Prostate gland (tissue), 2 donors: ENCODE data around the gene PLIN1. TPM values are rescaled to one million over a fixed set of nuclear protein-coding genes. Genes with fewer than 3 reads are reported as not detected.

Source experiments
- DNase-seq: peaks from one replicate; pipeline ENCODE4 v3.0.0-alpha.2; 2019; ENCODE audit warnings: low spot score
- H3K27ac ChIP-seq, 2 donors: fragments of 200-600 bp; sonication (generic); 2 replicates each; pipeline ENCODE4 v1.5.1; 2017 to 2019
- H3K27me3 ChIP-seq: fragments of 200-600 bp; sonication (generic); replicated peaks from 2 replicates; pipeline ENCODE4 v1.5.1; 2019; ENCODE audit not compliant: insufficient read depth
- H3K36me3 ChIP-seq, 2 donors: fragments of 200-600 bp; sonication (generic); 1 replicate in 1 of 2; 2 replicates in 1 of 2; pipeline versions ENCODE4 v1.5.1 to v1.8.1; 2017 to 2019
- H3K4me1 ChIP-seq: fragments of 200-600 bp; sonication (generic); replicated peaks from 2 replicates; pipeline ENCODE4 v1.5.1; 2019
- H3K4me3 ChIP-seq, 2 donors: fragments of 200-600 bp; sonication (generic); 2 replicates each; pipeline ENCODE4 v1.5.1; 2017 to 2019
- H3K9me3 ChIP-seq: fragments of 200-600 bp; sonication (generic); 2 replicates; pipeline ENCODE4 v1.5.1; 2017
- CTCF ChIP-seq, 4 experiments: fragments of 200-600 bp in 2 of 4; fragments of 450-650 bp in 2 of 4; sonication (generic) in 2 of 4; IDR thresholded peaks; 1 replicate in 3 of 4; 2 replicates in 1 of 4; pipeline ENCODE4 v1.5.1; 2016 to 2019; ENCODE audit warnings: antibody characterized with exemption in 4 of 4, mild to moderate bottlenecking in 2 of 4, moderate library complexity in 2 of 4
- POLR2A ChIP-seq: fragments of 450-650 bp; IDR thresholded peaks from one replicate; pipeline ENCODE4 v1.6.1; 2016; ENCODE audit warnings: antibody characterized with exemption, mild to moderate bottlenecking
- POLR2AphosphoS5 ChIP-seq: sonication (generic); formaldehyde crosslinking; IDR thresholded peaks from one replicate; pipeline ENCODE4 v1.6.1; 2017; ENCODE audit warnings: antibody characterized with exemption
- WGBS: methylation state at CpG from one replicate; pipeline ENCODE4 v1.1.5; 2018; 5-methylcytosine and 5-hydroxymethylcytosine counted together
- intact Hi-C: fragments of 100-400 bp; cut with DNase I; formaldehyde crosslinking; loops from one replicate; pipeline ENCODE4 v1.14.2; 2022
- total RNA-seq, 2 donors: library from RNA; depleted of rRNA; stranded (reverse); fragments of >200 nt; gene quantifications; one replicate each; pipeline ENCODE4 v1.1.0, GENCODE V29; 2016

PLIN1 gene
- total RNA-seq, 2 donors from 2014 or later = 1.5 to 3.6 TPM

- no peaks in the 10 kb centered on the region for H3K36me3 ChIP-seq
- no peaks in the 10 kb centered on the region for H3K9me3 ChIP-seq
- no peaks in the 10 kb centered on the region for H3K27me3 ChIP-seq
- intact Hi-C loops = no loop called here
- DNase-seq = no peak
- no peak overlapping the region for H3K27ac ChIP-seq
- WGBS = 68% methylated on average over 12 of the region's 12 CpGs
- no peaks in the 10 kb centered on the region for H3K4me1 ChIP-seq
- TF ChIP-seq POLR2A (no peak), CTCF (IDR thresholded peaks at IDR 0.05) (no peak), POLR2AphosphoS5 (no peak)
- H3K4me3 ChIP-seq = no peak overlapping the region
These were observed 6.0 kb downstream of the PLIN1 start for GRCh38 chr15:89673165-89673512.

GRCh38 chr15:89672221-89673164 is 6.7 kb downstream of the PLIN1 start:
- Histone ChIP-seq H3K9me3 (no peaks in the 10 kb centered on the region), H3K4me1 (no peaks in the 10 kb centered on the region), H3K4me3 (no peak overlapping the region), H3K27me3 (no peaks in the 10 kb centered on the region), H3K36me3 (no peaks in the 10 kb centered on the region), H3K27ac (no peak overlapping the region)
- intact Hi-C loops = no loop called here
- 88% methylated on average over 12 of the region's 12 CpGs for WGBS
- no peak for TF ChIP-seq POLR2A
- DNase-seq = no peak

GRCh38 chr15:89671687-89672086 is 7.5 kb downstream of the PLIN1 start:
- intact Hi-C loops = no loop called here
- Histone ChIP-seq H3K4me3 (no peak overlapping the region), H3K27me3 (no peaks in the 10 kb centered on the region), H3K27ac (no peak overlapping the region), H3K36me3 (no peaks in the 10 kb centered on the region), H3K9me3 (no peaks in the 10 kb centered on the region), H3K4me1 (no peaks in the 10 kb centered on the region)
- DNase-seq = no peak
- 28% methylated on average over 4 of the region's 4 CpGs for WGBS
- TF ChIP-seq POLR2A = no peak
- TF ChIP-seq POLR2AphosphoS5 = no peak
- TF ChIP-seq CTCF (IDR thresholded peaks at IDR 0.05) = no peak

GRCh38 chr15:89670971-89671560 is 8.1 kb downstream of the PLIN1 start:
- intact Hi-C loops = no loop called here
- Histone ChIP-seq H3K36me3 (no peaks in the 10 kb centered on the region), H3K4me1 (no peaks in the 10 kb centered on the region), H3K27ac (no peak overlapping the region), H3K9me3 (no peaks in the 10 kb centered on the region), H3K27me3 (no peaks in the 10 kb centered on the region), H3K4me3 (no peak overlapping the region)
- TF ChIP-seq CTCF (IDR thresholded peaks at IDR 0.05) (no peak), POLR2A (no peak), POLR2AphosphoS5 (no peak)
- no peak for DNase-seq
- 74% methylated on average over 12 of the region's 12 CpGs for WGBS

- intact Hi-C loops = no loop called here
- no peak for DNase-seq
- no peak overlapping the region for H3K27ac ChIP-seq
- H3K4me3 ChIP-seq = no peak overlapping the region
- H3K9me3 ChIP-seq = no peaks in the 10 kb centered on the region
- no peaks in the 10 kb centered on the region for H3K36me3 ChIP-seq
- no peaks in the 10 kb centered on the region for H3K4me1 ChIP-seq
- TF ChIP-seq POLR2AphosphoS5 = no peak
- no peak for TF ChIP-seq POLR2A
- no peak for TF ChIP-seq CTCF (IDR thresholded peaks at IDR 0.05)
- 96% methylated on average over 15 of the region's 15 CpGs for WGBS
- no peaks in the 10 kb centered on the region for H3K27me3 ChIP-seq
These were observed 9.2 kb downstream of the PLIN1 start for GRCh38 chr15:89669941-89670340.
